HepG2 (cell line): ENCODE data around the gene G6PD. TPM values are rescaled to one million over a fixed set of nuclear protein-coding genes. Genes with fewer than 3 reads are reported as not detected.

Source experiments
- EP300 ChIP-seq, 3 experiments: sonication (generic) in 1 of 3; formaldehyde crosslinking in 1 of 3; IDR thresholded peaks; 2 replicates each; pipeline versions ENCODE4 v1.5.1 to v1.6.1; 2011 to 2020; ENCODE audit warnings: low read depth in 2 of 3, low read length in 2 of 3, borderline replicate concordance in 1 of 3, improper control_type of control experiment in 1 of 3, mild to moderate bottlenecking in 1 of 3, missing genetic modification reagents in 1 of 3, moderate library complexity in 1 of 3
- FIP1L1 ChIP-seq: fragments of 200-400 bp; formaldehyde crosslinking; IDR thresholded peaks from 2 replicates; pipeline ENCODE4 v1.6.1; 2018; ENCODE audit warnings: low read depth, mild to moderate bottlenecking, low read length, moderate library complexity, borderline replicate concordance; ENCODE audit not compliant: insufficient read depth
- FOSL2 ChIP-seq: sonication (generic); formaldehyde crosslinking; IDR thresholded peaks from 2 replicates; pipeline ENCODE4 v1.4.0; 2020; ENCODE audit warnings: missing genetic modification reagents
- GRHL1 ChIP-seq: sonication (generic); formaldehyde crosslinking; conservative IDR thresholded peaks from 2 replicates; pipeline ENCODE4 v1.8.0; 2022; ENCODE audit warnings: missing genetic modification reagents
- HDAC6 ChIP-seq: fragments of 200-600 bp; sonication (generic); IDR thresholded peaks from 2 replicates; pipeline ENCODE4 v1.7.0; 2017; ENCODE audit warnings: mild to moderate bottlenecking, antibody characterized with exemption, low read length, low read depth
- MEIS2 ChIP-seq: sonication (generic); formaldehyde crosslinking; IDR thresholded peaks from 2 replicates; pipeline ENCODE4 v1.9.0; 2021; ENCODE audit warnings: mild to moderate bottlenecking, missing genetic modification reagents
- NR2F6 ChIP-seq, 2 experiments: IDR thresholded peaks; 2 replicates each; pipeline ENCODE4 v1.6.1; 2016; ENCODE audit warnings: antibody characterized with exemption in 1 of 2, mild to moderate bottlenecking in 1 of 2
- POLR2G ChIP-seq: fragments of 200-400 bp; formaldehyde crosslinking; IDR thresholded peaks from 2 replicates; pipeline ENCODE4 v1.6.1; 2018; ENCODE audit warnings: mild to moderate bottlenecking, low read depth, low read length, moderate library complexity
- SMC3 ChIP-seq: IDR thresholded peaks from 2 replicates; pipeline ENCODE4 v1.6.1; 2011; ENCODE audit warnings: low read length, improper control_type of control experiment
- SYNCRIP ChIP-seq: fragments of 200-400 bp; formaldehyde crosslinking; IDR thresholded peaks from 2 replicates; pipeline ENCODE4 v1.6.1; 2018; ENCODE audit warnings: mild to moderate bottlenecking, low read depth, low read length; ENCODE audit not compliant: insufficient read depth
- ZBTB46 ChIP-seq: sonication (generic); formaldehyde crosslinking; IDR thresholded peaks from 2 replicates; pipeline ENCODE4 v1.4.0; 2020; ENCODE audit warnings: mild to moderate bottlenecking, missing genetic modification reagents, borderline replicate concordance
- ZNF160 ChIP-seq: sonication (generic); formaldehyde crosslinking; IDR thresholded peaks from 2 replicates; pipeline ENCODE4 v1.8.0; 2022; ENCODE audit warnings: mild to moderate bottlenecking, inconsistent platforms, missing genetic modification reagents
- ZNF230 ChIP-seq: sonication (generic); formaldehyde crosslinking; IDR thresholded peaks from 2 replicates; pipeline ENCODE4 v1.4.0; 2020; ENCODE audit warnings: mild to moderate bottlenecking, missing genetic modification reagents
- ZNF331 ChIP-seq: sonication (generic); formaldehyde crosslinking; IDR thresholded peaks from 2 replicates; pipeline ENCODE4 v1.4.0; 2020; ENCODE audit warnings: missing genetic modification reagents
- ZNF446 ChIP-seq: sonication (generic); formaldehyde crosslinking; IDR thresholded peaks from 2 replicates; pipeline ENCODE4 v1.5.0; 2020; ENCODE audit warnings: mild to moderate bottlenecking, missing genetic modification reagents
- ZNF484 ChIP-seq: sonication (generic); formaldehyde crosslinking; IDR thresholded peaks from 2 replicates; pipeline ENCODE4 v1.5.1; 2020; ENCODE audit warnings: mild to moderate bottlenecking, low read depth, missing genetic modification reagents, borderline replicate concordance
- ZNF563 ChIP-seq: sonication (generic); formaldehyde crosslinking; IDR thresholded peaks from 2 replicates; pipeline ENCODE4 v1.8.0; 2022; ENCODE audit warnings: mild to moderate bottlenecking, moderate library complexity, missing genetic modification reagents
- ZNF609 ChIP-seq: sonication (generic); formaldehyde crosslinking; IDR thresholded peaks from 2 replicates; pipeline ENCODE4 v1.4.0; 2020; ENCODE audit warnings: mild to moderate bottlenecking, missing genetic modification reagents, borderline replicate concordance
- ZNF660 ChIP-seq: sonication (generic); formaldehyde crosslinking; IDR thresholded peaks from 2 replicates; pipeline ENCODE4 v1.5.1; 2020; ENCODE audit warnings: mild to moderate bottlenecking, low read depth, missing genetic modification reagents, borderline replicate concordance
- ZNF737 ChIP-seq: sonication (generic); formaldehyde crosslinking; IDR thresholded peaks from 2 replicates; pipeline ENCODE4 v1.5.0; 2020; ENCODE audit warnings: missing genetic modification reagents, mild to moderate bottlenecking, borderline replicate concordance
- ZNF841 ChIP-seq: sonication (generic); formaldehyde crosslinking; IDR thresholded peaks from 2 replicates; pipeline ENCODE4 v1.8.1; 2023; ENCODE audit warnings: missing genetic modification reagents, borderline replicate concordance
- polyA plus RNA-seq, 8 experiments: library from polyadenylated mRNA; depleted of rRNA in 3 of 8; stranded (reverse) in 7 of 8; unstranded in 1 of 8; fragments of >200 nt; fragmentation: Illumina TruSeq in 4 of 8; extraction: Trizol in 4 of 8; gene quantifications; 2 replicates each; pipeline versions ENCODE4 v1.2.1 to v1.2.3, GENCODE V29; 2011 to 2016; ENCODE audit warnings: low read depth in 4 of 8, missing spikeins in 1 of 8, mixed read lengths in 1 of 8; ENCODE audit not compliant: insufficient read depth in 1 of 8
- total RNA-seq, 5 experiments: library from RNA; depleted of rRNA; stranded (reverse); fragments of >200 nt; fragmentation: Illumina TruSeq; extraction: Trizol; gene quantifications; 2 replicates each; pipeline ENCODE4 v1.2.3, GENCODE V29; 2016; ENCODE audit warnings: low read depth in 1 of 5

The G6PD gene
- total and polyA plus RNA-seq, 2 of the 13 experiments (the other 11 are each of a cell fraction or from before 2014, with no cell fraction given) = 18.8 to 28.8 TPM

GRCh38 chrX:154540897-154541535 is 5.6 kb downstream of the G6PD start (continued):
- TF ChIP-seq ZNF609 (CRISPR knock-in tag) = no peak
- no peak for TF ChIP-seq ZNF563 (CRISPR knock-in tag)
- peak; percentile 72 for TF ChIP-seq POLR2G
- no peak for TF ChIP-seq GRHL1 (CRISPR knock-in tag)
- no peak for TF ChIP-seq FIP1L1
- peak; percentile 51; the same call in 1 of the 2 replicates for TF ChIP-seq ZNF331
- no peak for TF ChIP-seq ZNF841 (CRISPR knock-in tag)
- peak in 1 of 2 experiments; percentile 68; a peak in 2 of 4 replicates for TF ChIP-seq EP300 (IDR thresholded peaks at IDR 0.05; ENCODE audit: low read depth in 2 of 2, low read length in 2 of 2)
- TF ChIP-seq EP300 (CRISPR knock-in tag; IDR thresholded peaks at IDR 0.05; ENCODE audit: borderline replicate concordance) = peak; percentile 20; the same call in 1 of the 2 replicates
- TF ChIP-seq ZNF446 (CRISPR knock-in tag) = no peak
- no peak for TF ChIP-seq ZNF737
- no peak for TF ChIP-seq MEIS2
- TF ChIP-seq ZNF230 (CRISPR knock-in tag) = no peak
- TF ChIP-seq FOSL2 (CRISPR knock-in tag) = peak; percentile 85
- no peak for TF ChIP-seq ZBTB46
- no peak for TF ChIP-seq ZNF660
- TF ChIP-seq NR2F6 (IDR thresholded peaks at IDR 0.05) = peak; percentile 71
- TF ChIP-seq NR2F6 (CRISPR knock-in tag; IDR thresholded peaks at IDR 0.05) = peak; percentile 71
- TF ChIP-seq HDAC6 = no peak
- no peak for TF ChIP-seq SMC3
- no peak for TF ChIP-seq ZNF484
- TF ChIP-seq ZNF160 (CRISPR knock-in tag) = no peak
- TF ChIP-seq SYNCRIP = no peak
